ENCODE measurements around the gene AUH. TPM values are rescaled to one million over a fixed set of nuclear protein-coding genes. Genes with fewer than 3 reads are reported as not detected.

The AUH gene
- total RNA-seq, 4 donors from 2014 or later, result 26.0 to 61.0 (median 31.0) TPM

DNA sequence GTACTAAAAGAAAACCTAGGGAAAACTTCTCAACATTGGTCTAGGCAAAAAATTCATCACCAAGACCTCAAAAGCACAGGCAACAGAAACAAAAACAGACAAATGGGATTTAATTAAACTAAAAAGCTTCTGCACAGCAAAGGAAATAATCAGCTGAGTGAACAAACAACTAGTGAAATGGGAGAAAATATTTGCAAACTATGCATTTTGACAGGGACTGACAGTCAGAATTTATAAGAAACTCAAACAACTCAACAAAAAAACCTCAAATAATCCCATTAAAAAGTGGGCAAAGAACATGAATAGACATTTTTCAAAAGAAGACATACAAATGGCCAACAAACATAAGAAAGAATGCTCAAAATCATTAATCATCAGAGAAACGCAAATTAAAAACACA is 189.4 kb downstream of the AUH start:
- Histone ChIP-seq H3K4me1 (peaks cover 6% of the 10 kb centered on the region), H3K4me3 (no peak overlapping the region), H3K27me3 (no peaks in the 10 kb centered on the region), H3K9me3 (peaks cover 10% of the 10 kb centered on the region), H3K36me3 (no peaks in the 10 kb centered on the region), H3K27ac (no peak overlapping the region)
- DNase-seq (ENCODE audit: low spot score in 2 of 2), result no peak
- WGBS, result 69% methylated on average over 1 of the region's 1 CpG
- TF ChIP-seq POLR2A (IDR thresholded peaks at IDR 0.05) (no peak), EP300 (IDR thresholded peaks at IDR 0.05) (no peak), POLR2AphosphoS5 (IDR thresholded peaks at IDR 0.05) (no peak)
- TF ChIP-seq, protein P1, sequence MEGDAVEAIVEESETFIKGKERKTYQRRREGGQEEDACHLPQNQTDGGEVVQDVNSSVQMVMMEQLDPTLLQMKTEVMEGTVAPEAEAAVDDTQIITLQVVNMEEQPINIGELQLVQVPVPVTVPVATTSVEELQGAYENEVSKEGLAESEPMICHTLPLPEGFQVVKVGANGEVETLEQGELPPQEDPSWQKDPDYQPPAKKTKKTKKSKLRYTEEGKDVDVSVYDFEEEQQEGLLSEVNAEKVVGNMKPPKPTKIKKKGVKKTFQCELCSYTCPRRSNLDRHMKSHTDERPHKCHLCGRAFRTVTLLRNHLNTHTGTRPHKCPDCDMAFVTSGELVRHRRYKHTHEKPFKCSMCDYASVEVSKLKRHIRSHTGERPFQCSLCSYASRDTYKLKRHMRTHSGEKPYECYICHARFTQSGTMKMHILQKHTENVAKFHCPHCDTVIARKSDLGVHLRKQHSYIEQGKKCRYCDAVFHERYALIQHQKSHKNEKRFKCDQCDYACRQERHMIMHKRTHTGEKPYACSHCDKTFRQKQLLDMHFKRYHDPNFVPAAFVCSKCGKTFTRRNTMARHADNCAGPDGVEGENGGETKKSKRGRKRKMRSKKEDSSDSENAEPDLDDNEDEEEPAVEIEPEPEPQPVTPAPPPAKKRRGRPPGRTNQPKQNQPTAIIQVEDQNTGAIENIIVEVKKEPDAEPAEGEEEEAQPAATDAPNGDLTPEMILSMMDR (IDR thresholded peaks at IDR 0.05), result no peak

DNA sequence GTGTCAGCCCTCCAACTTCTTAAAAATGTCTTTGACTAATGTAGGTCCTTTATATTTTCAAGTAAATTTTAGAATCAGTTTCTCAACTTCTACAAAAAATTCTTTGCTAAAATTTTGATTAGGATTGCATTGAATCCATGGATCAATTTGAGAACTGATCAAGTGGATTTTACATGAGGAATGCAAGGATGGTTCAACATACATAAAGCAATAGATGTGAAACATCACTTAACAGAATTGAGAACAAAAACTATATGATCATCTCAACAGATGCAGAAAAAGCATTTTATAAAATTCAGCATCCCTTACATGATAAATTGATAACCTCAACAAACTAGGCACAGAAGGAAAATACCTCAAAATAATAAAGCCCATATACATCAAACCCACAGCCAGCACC is 190.8 kb downstream of the AUH start:
- TF ChIP-seq, protein P1 (IDR thresholded peaks at IDR 0.05), result no peak
- TF ChIP-seq POLR2A (IDR thresholded peaks at IDR 0.05), result no peak
- no peak for TF ChIP-seq EP300 (IDR thresholded peaks at IDR 0.05)
- no peak for TF ChIP-seq POLR2AphosphoS5 (IDR thresholded peaks at IDR 0.05)
- H3K27ac ChIP-seq, result no peak overlapping the region
- no peaks in the 10 kb centered on the region for H3K36me3 ChIP-seq
- DNase-seq (ENCODE audit: low spot score in 2 of 2), result no peak
- peaks cover 10% of the 10 kb centered on the region for H3K9me3 ChIP-seq
- H3K27me3 ChIP-seq, result no peaks in the 10 kb centered on the region
- H3K4me1 ChIP-seq, result peaks cover 6% of the 10 kb centered on the region
- H3K4me3 ChIP-seq, result no peak overlapping the region

DNA sequence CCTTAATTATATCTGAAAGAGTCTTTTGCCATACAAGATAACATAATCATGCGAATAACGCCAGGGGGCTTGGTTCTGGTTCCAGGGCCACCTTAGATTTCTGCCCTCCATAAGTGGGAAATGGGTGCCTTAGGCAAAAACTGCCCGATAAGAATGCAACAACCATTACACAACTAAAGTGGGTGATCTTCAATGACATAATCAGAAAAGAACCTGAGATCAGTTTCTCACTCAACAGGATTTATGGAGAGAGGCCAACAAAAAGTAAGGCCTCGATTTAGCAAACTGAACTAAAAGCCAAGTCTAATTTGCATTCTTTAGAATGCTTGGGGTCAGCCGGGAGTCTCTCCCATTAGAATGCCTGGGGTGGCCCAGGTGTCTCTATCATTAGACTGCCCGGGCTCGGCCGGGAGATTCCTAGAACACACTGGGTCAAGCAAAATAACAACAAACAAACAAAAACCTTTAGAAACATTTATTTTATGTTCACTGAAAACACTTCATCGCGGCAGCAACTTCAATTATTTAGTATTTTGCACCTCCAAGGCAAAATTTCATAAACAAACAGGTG is 194.8 kb downstream of the AUH start:
- H3K4me1 ChIP-seq, result peaks cover 30% of the 10 kb centered on the region
- H3K27ac ChIP-seq, result no peak overlapping the region
- 79% methylated on average over 10 of the region's 10 CpGs for WGBS
- no peaks in the 10 kb centered on the region for H3K36me3 ChIP-seq
- no peaks in the 10 kb centered on the region for H3K27me3 ChIP-seq
- peaks cover 10% of the 10 kb centered on the region for H3K9me3 ChIP-seq
- no peak overlapping the region for H3K4me3 ChIP-seq
- TF ChIP-seq, protein P1 (IDR thresholded peaks at IDR 0.05), result no peak
- no peak for TF ChIP-seq EP300 (IDR thresholded peaks at IDR 0.05)
- TF ChIP-seq POLR2AphosphoS5 (IDR thresholded peaks at IDR 0.05), result no peak
- no peak for TF ChIP-seq POLR2A (IDR thresholded peaks at IDR 0.05)
- peak; percentile 25 to 43 for DNase-seq (ENCODE audit: low spot score in 2 of 2)

DNA sequence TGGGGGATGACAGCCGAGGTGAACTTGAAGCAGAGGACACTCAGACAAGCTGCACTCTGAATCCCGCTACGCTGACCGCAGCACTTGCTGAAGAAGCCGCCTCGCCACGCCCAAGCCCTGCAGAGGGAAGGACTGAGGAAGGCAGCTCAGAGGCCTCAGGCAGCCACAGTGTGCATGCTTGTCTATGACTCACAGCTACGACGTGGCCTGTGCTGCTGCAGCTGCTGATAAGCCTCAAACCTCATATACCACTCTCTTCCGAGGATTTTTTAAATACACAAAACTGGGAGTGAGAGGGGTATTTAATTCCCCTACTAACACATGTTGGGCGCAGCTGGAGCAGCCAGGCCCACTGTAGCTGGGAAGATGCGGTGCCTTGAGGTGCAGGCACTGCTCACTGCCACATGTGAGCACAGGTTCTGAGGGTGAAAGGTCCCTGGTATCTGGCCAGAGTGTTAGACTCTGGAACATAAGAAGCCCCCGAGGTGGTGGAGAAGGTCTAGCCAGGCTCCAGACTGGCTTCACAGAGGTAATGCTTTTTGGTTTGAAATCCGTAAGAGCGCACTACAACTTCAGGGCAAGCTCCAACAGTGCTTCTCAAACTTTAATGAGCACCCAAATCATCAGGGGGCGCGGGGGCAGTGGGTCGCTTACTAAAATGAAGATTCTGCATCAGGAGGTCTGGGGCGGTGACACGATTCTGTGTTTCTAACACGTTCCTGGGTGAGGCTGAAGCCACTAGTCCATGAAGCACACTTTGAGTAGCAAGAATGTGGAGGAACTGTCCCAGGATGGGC is 196.8 kb downstream of the AUH start:
- peaks cover 2% of the 10 kb centered on the region for H3K9me3 ChIP-seq
- DNase-seq (ENCODE audit: low spot score in 2 of 2), result peak in 1 of 2 donors; percentile 75
- H3K27ac ChIP-seq, result no peak overlapping the region
- H3K4me3 ChIP-seq, result no peak overlapping the region
- H3K27me3 ChIP-seq, result no peaks in the 10 kb centered on the region
- no peak for TF ChIP-seq EP300 (IDR thresholded peaks at IDR 0.05)
- no peak for TF ChIP-seq POLR2A (IDR thresholded peaks at IDR 0.05)
- H3K4me1 ChIP-seq, result peaks cover 30% of the 10 kb centered on the region
- WGBS, result 66% methylated on average over 20 of the region's 21 CpGs
- no peaks in the 10 kb centered on the region for H3K36me3 ChIP-seq

Other genes starting within 250 kb of the AUH start
- gene NFIL3, start 61.9 kb upstream of the AUH start, total RNA-seq, result 10 to 100 TPM; 28.0 to 58.5 (median 37.8) TPM